ENCODE measurements around the gene PHACTR3. TPM values are rescaled to one million over a fixed set of nuclear protein-coding genes. Genes with fewer than 3 reads are reported as not detected.

PHACTR3 gene
- polyA plus RNA-seq, 2 of the 4 experiments (the other 2 are of a cell fraction): not detected

GRCh38 chr20:59837623-59838394, 233.5 kb downstream of the PHACTR3 start:
- DNase-seq (ENCODE audit: low read depth in 1 of 2, low spot score in 1 of 2): no peak
- H3K4me2 ChIP-seq: no peak overlapping the region
- WGBS (ENCODE audit: missing lambda C conversion rate): 50% methylated on average over 4 of the region's 4 CpGs
- H3K4me1 ChIP-seq: no peaks in the 10 kb centered on the region
- H3K4me3 ChIP-seq: no peak overlapping the region
- ATAC-seq: no peak
- H3K9me3 ChIP-seq: no peaks in the 10 kb centered on the region
- TF ChIP-seq MYC (IDR thresholded peaks at IDR 0.05; ENCODE audit: borderline replicate concordance, low read length) (no peak), BHLHE40 (IDR thresholded peaks at IDR 0.05; ENCODE audit: low read depth, low read length) (no peak), KDM1A (IDR thresholded peaks at IDR 0.05; ENCODE audit: low read depth) (no peak), E2F6 (IDR thresholded peaks at IDR 0.05; ENCODE audit: borderline replicate concordance, low read depth) (no peak), RARB (CRISPR knock-in tag; IDR thresholded peaks at IDR 0.05) (no peak), RAD21 (conservative IDR thresholded peaks at IDR 0.05 in 1 of 2, IDR thresholded peaks at IDR 0.05 in 1 of 2) (no peak), CHD4 (IDR thresholded peaks at IDR 0.05; ENCODE audit: borderline replicate concordance) (no peak), HEYL (CRISPR knock-in tag; IDR thresholded peaks at IDR 0.05) (no peak), KDM5A (IDR thresholded peaks at IDR 0.05) (no peak), GATA3 (IDR thresholded peaks at IDR 0.05; ENCODE audit: borderline replicate concordance) (no peak), SMC3 (IDR thresholded peaks at IDR 0.05) (no peak), RFX5 (IDR thresholded peaks at IDR 0.05) (no peak), POLR2A (IDR thresholded peaks at IDR 0.05; ENCODE audit: low read length) (no peak), USF2 (IDR thresholded peaks at IDR 0.05) (no peak), HOXB13 (CRISPR knock-in tag; IDR thresholded peaks at IDR 0.05; ENCODE audit: low read depth) (no peak), EHF (CRISPR knock-in tag; IDR thresholded peaks at IDR 0.05) (no peak)
- ChIA-PET CTCF (interaction anchor here (1.0 to 3.0 kb wide), 2 partner anchors 10 to 12 kb away, joined by 4 to 16 read pairs; no protein-coding TSS in a partner anchor), POLR2A (no interaction called here)
- FAIRE-seq: no peak
- no peak overlapping the region for H3K27ac ChIP-seq

GRCh38 chr20:59839400-59839799, 235.1 kb downstream of the PHACTR3 start:
- H3K27ac ChIP-seq: no peak overlapping the region
- no peak for FAIRE-seq
- no peak overlapping the region for H3K4me3 ChIP-seq
- H3K4me2 ChIP-seq: no peak overlapping the region
- ChIA-PET POLR2A (no interaction called here), CTCF (interaction anchor here (1.0 to 3.0 kb wide), 3 partner anchors 8 to 12 kb away, joined by 3 to 16 read pairs (median 3); no protein-coding TSS in a partner anchor)
- ATAC-seq: no peak
- no peak for TF ChIP-seq HEYL (CRISPR knock-in tag; IDR thresholded peaks at IDR 0.05)
- no peak for TF ChIP-seq NR3C1 (IDR thresholded peaks at IDR 0.05)
- no peak for TF ChIP-seq HOXA7 (CRISPR knock-in tag; IDR thresholded peaks at IDR 0.05)
- TF ChIP-seq PHF8 (IDR thresholded peaks at IDR 0.05; ENCODE audit: borderline replicate concordance, low read depth): no peak
- no peak for TF ChIP-seq EHMT2 (IDR thresholded peaks at IDR 0.05; ENCODE audit: low read depth)
- no peak for TF ChIP-seq POLR2AphosphoS2 (conservative IDR thresholded peaks at IDR 0.05; ENCODE audit: low read length)
- no peak for TF ChIP-seq USF2 (IDR thresholded peaks at IDR 0.05)
- no peak for TF ChIP-seq HES2 (IDR thresholded peaks at IDR 0.05)
- TF ChIP-seq KDM5A (IDR thresholded peaks at IDR 0.05): no peak
- TF ChIP-seq SMC3 (IDR thresholded peaks at IDR 0.05): no peak
- 48% methylated on average over 5 of the region's 5 CpGs for WGBS (ENCODE audit: missing lambda C conversion rate)
- no peaks in the 10 kb centered on the region for H3K9me3 ChIP-seq
- no peaks in the 10 kb centered on the region for H3K4me1 ChIP-seq
- DNase-seq (ENCODE audit: low read depth in 1 of 2, low spot score in 1 of 2): no peak

Measured in A549 (cell line).